Measurements from ENCODE around the gene KRTAP10-10. TPM values are rescaled to one million over a fixed set of nuclear protein-coding genes. Genes with fewer than 3 reads are reported as not detected.
A peak's percentile ranks its signal among the peaks of the same experiment; 100 is the strongest.

Gene KRTAP10-10
- total and polyA plus RNA-seq, 2 of the 8 experiments (the other 6 are each of a cell fraction or from before 2014, with no cell fraction given), result not detected

DNA sequence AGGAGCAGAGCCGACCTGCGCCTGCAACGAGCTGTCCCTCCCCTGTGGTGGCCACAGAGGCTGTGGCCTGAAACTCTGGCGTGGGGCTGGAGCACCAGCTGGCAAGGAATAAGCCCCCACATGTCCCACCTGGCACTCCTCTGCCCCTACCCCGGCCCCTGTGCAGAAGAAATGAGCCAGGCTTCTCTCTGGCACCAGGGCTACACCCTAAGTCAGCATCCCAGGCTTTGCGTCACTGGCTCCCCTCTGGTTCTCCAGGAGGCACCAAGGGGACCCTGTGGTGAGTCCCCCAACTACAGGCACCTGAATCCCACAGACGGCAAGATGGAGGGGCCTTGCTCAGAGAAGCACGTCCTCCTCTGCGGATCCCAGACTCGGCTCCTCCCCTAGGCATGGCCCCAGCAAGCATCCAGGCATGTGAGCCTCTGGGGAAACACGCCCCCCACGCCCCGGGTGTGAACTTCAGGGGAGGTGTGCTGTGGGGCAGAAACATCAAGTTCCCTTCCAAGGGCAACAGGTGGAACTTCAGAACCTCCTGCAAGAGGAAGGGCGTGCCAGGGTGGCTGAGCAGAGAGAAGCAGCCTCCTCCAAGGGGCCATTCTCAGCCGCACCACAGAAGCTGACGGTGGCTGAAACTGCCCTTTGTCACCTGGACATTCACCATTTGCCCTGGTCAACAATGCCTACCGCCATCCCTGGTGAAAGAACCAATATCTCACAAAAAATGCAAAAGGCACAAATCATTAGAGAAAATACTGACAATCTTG is 33.9 kb upstream of the KRTAP10-10 start:
- peak overlapping the region; percentile 22 for H4K91ac ChIP-seq (replicated peaks; ENCODE audit: insufficient read length, low read length)
- no peak overlapping the region for H3K4me2 ChIP-seq (ENCODE audit: insufficient read depth in 1 of 2, low read depth in 2 of 2, low read length in 2 of 2)
- H3K9me3 ChIP-seq (ENCODE audit: insufficient read depth in 2 of 2, low read depth in 1 of 2, low read length in 1 of 2), result peaks cover 0 to 5% of the 10 kb centered on the region in 2 experiments; a peak in 1 of 4 replicates
- H3K4ac ChIP-seq (replicated peaks; ENCODE audit: insufficient read length, low read depth, low read length), result no peak overlapping the region
- CTCF ChIA-PET (ENCODE audit: partially characterized antibody), result interaction anchor here (1.0 to 1.5 kb wide), 2 partner anchors 10 to 11 kb away, joined by 3 to 4 read pairs; partner anchors contain the start of gene KRTAP10-6
- no peaks in the 10 kb centered on the region for H3K79me1 ChIP-seq (ENCODE audit: low read depth, low read length)
- POLR2A ChIA-PET (ENCODE audit: partially characterized antibody), result interaction anchor here (1.2 kb wide), 1 partner anchor 52 kb away, joined by 3 read pairs; the partner anchor contains the start of gene KRTAP10-2
- H2BK15ac ChIP-seq (ENCODE audit: low read length), result 0 out of 2 replicates have a peak overlapping the region, but pooled peaks have one; percentile 29
- no peaks in the 10 kb centered on the region for H3K27me3 ChIP-seq (replicated peaks in 1 of 4; ENCODE audit: control insufficient read depth in 3 of 4, extremely low read depth in 1 of 4, insufficient read depth in 3 of 4, low read length in 3 of 4)
- 0 out of 2 replicates have a peak, but pooled peaks cover 2% of the 10 kb centered on the region for H3K23me2 ChIP-seq (ENCODE audit: low read depth, low read length)
- H3K36me3 ChIP-seq (ENCODE audit: control insufficient read depth in 2 of 4, insufficient read depth in 4 of 4, low read length in 3 of 4), result no peaks in the 10 kb centered on the region; a peak in 1 of 8 replicates
- DNase-seq (ENCODE audit: low read depth in 1 of 2, low spot score in 2 of 2) (peak in 1 of 2 experiments; percentile 39), FAIRE-seq (no peak)
- peak overlapping the region; percentile 60; the same call in 1 of the 2 replicates for H2BK12ac ChIP-seq (ENCODE audit: low read depth, low read length)
- no peak overlapping the region for H2BK120ac ChIP-seq (replicated peaks; ENCODE audit: low read depth, low read length)
- H2AK5ac ChIP-seq (ENCODE audit: low read depth, low read length), result no peak overlapping the region
- no peak overlapping the region; the same call in 1 of the 2 replicates for H4K8ac ChIP-seq (ENCODE audit: extremely low read depth, insufficient read depth, low read length)
- no peak overlapping the region for H3K56ac ChIP-seq (replicated peaks; ENCODE audit: insufficient read length, low read depth, low read length)
- no peak overlapping the region for H3K23ac ChIP-seq (ENCODE audit: insufficient read length)
- WGBS, 2 experiments (ENCODE audit: extremely low coverage in 1 of 2, insufficient coverage in 1 of 2, insufficient read length in 1 of 2, insufficient replicate concordance in 2 of 2, low coverage in 1 of 2, low lambda C conversion rate in 2 of 2, missing lambda C conversion rate in 1 of 2), result 69% methylated on average over 17 of the region's 17 CpGs; no CpG with 5 or more reads in 1 of the 2 experiments
- no peaks in the 10 kb centered on the region for H3K79me2 ChIP-seq (ENCODE audit: control insufficient read depth in 1 of 2, insufficient read depth in 2 of 2, low read length in 2 of 2)
- no peak overlapping the region for H4K5ac ChIP-seq (ENCODE audit: insufficient read length, low read depth, low read length)
- no peak overlapping the region for H3K4me3 ChIP-seq (ENCODE audit: extremely low read depth in 1 of 4, insufficient read depth in 2 of 4, low read depth in 3 of 4, low read length in 4 of 4)
- H2BK5ac ChIP-seq (ENCODE audit: low read depth, low read length), result no peak overlapping the region
- no peak overlapping the region for H3K27ac ChIP-seq (ENCODE audit: low read depth, low read length)
- peaks cover 0 to 2% (median 0%) of the 10 kb centered on the region in 4 experiments; a peak in 4 of 7 replicates for H3K4me1 ChIP-seq (replicated peaks in 1 of 4; ENCODE audit: control insufficient read depth in 3 of 4, insufficient read depth in 4 of 4, low read length in 3 of 4)
- H3K9ac ChIP-seq (replicated peaks in 1 of 4; ENCODE audit: extremely low read depth in 1 of 4, low read depth in 3 of 4, low read length in 3 of 4), result no peak overlapping the region
- no peak overlapping the region for H2AFZ ChIP-seq (ENCODE audit: low read length)
- H2BK20ac ChIP-seq (ENCODE audit: low read length), result no peak overlapping the region
- no peaks in the 10 kb centered on the region for H4K20me1 ChIP-seq (replicated peaks in 1 of 2; ENCODE audit: control insufficient read depth in 1 of 2, insufficient read depth in 2 of 2, low read length in 2 of 2)
- H3K18ac ChIP-seq (ENCODE audit: extremely low read depth, low read length), result no peak overlapping the region
- H3K14ac ChIP-seq (ENCODE audit: insufficient read length), result no peak overlapping the region
- no peak for TF ChIP-seq CHD2 (IDR thresholded peaks at IDR 0.05; ENCODE audit: low read length)
- TF ChIP-seq SP4 (IDR thresholded peaks at IDR 0.05; ENCODE audit: low read length), result no peak
- TF ChIP-seq, protein P1, sequence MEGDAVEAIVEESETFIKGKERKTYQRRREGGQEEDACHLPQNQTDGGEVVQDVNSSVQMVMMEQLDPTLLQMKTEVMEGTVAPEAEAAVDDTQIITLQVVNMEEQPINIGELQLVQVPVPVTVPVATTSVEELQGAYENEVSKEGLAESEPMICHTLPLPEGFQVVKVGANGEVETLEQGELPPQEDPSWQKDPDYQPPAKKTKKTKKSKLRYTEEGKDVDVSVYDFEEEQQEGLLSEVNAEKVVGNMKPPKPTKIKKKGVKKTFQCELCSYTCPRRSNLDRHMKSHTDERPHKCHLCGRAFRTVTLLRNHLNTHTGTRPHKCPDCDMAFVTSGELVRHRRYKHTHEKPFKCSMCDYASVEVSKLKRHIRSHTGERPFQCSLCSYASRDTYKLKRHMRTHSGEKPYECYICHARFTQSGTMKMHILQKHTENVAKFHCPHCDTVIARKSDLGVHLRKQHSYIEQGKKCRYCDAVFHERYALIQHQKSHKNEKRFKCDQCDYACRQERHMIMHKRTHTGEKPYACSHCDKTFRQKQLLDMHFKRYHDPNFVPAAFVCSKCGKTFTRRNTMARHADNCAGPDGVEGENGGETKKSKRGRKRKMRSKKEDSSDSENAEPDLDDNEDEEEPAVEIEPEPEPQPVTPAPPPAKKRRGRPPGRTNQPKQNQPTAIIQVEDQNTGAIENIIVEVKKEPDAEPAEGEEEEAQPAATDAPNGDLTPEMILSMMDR (IDR thresholded peaks at IDR 0.05; ENCODE audit: control extremely low read depth in 1 of 3, insufficient read depth in 1 of 3, low read depth in 1 of 3, low read length in 3 of 3), result no peak
- TF ChIP-seq GTF2F1 (IDR thresholded peaks at IDR 0.05; ENCODE audit: borderline replicate concordance, low read depth, low read length), result no peak
- TF ChIP-seq EP300 (IDR thresholded peaks at IDR 0.05; ENCODE audit: borderline replicate concordance in 1 of 2, low read depth in 2 of 2, low read length in 2 of 2), result no peak
- TF ChIP-seq YY1 (IDR thresholded peaks at IDR 0.05; ENCODE audit: low read depth, low read length), result no peak
- no peak for TF ChIP-seq SP2 (IDR thresholded peaks at IDR 0.05; ENCODE audit: low read length)
- no peak for TF ChIP-seq SIX5 (IDR thresholded peaks at IDR 0.05; ENCODE audit: low read depth, low read length)

Data from H1 (cell line).